HL-60 (cell line): ENCODE results near the gene CPD.

Experiments
- POLR2AphosphoS5 ChIP-seq: IDR thresholded peaks from 2 replicates; pipeline ENCODE4 v1.6.1; 2012; ENCODE audit warnings: low read depth
- TF ChIP-seq, protein P1 (sequence below): IDR thresholded peaks from one replicate; pipeline ENCODE4 v1.5.1; 2011; ENCODE audit warnings: low read length, control low read depth, inconsistent platforms; ENCODE audit not compliant: insufficient read depth
- TF ChIP-seq, protein P2 (sequence below): IDR thresholded peaks from 2 replicates; pipeline ENCODE4 v1.6.1; 2012; ENCODE audit warnings: low read depth; ENCODE audit not compliant: insufficient replicate concordance

DNA sequence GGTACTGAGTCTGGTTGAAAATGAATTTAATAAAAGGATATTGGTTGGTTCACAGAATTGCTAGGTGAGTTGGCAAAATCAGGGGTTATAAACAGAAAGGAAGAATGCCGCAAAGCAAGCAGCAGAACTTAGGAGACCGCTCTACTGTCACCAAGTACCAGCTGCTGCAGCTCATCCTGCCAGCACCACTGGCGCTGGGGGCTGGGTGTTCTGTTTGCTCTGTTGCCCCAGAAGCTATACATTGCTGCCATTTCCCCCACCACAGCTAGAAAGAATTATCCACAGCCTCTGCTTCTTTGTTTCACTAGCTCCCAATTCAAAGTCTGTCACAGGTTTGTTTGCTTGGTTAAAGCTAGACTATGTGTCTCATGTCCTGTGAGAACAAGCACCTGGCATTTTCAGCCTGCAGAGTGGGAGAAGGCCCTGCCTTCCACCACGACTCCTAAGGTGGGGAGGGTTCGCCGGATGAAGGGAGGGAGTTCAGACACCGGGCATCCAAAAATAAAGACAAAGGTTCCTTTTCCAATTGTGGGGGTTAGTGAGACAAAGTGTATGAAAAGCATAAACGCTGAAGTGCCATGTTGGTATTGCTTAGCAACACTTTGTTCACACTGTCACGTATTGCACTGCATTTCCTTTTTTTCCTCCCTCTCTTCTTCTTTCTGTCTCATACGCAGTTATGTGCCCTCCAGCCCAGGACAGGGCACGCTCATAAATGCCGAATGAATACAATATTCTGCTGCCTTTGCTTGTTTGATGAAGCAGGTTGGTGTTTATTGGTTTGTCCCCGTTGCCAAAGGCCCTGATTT is 9.6 kb upstream of the CPD start:
- TF ChIP-seq POLR2AphosphoS5: no peak
- TF ChIP-seq, protein P1, sequence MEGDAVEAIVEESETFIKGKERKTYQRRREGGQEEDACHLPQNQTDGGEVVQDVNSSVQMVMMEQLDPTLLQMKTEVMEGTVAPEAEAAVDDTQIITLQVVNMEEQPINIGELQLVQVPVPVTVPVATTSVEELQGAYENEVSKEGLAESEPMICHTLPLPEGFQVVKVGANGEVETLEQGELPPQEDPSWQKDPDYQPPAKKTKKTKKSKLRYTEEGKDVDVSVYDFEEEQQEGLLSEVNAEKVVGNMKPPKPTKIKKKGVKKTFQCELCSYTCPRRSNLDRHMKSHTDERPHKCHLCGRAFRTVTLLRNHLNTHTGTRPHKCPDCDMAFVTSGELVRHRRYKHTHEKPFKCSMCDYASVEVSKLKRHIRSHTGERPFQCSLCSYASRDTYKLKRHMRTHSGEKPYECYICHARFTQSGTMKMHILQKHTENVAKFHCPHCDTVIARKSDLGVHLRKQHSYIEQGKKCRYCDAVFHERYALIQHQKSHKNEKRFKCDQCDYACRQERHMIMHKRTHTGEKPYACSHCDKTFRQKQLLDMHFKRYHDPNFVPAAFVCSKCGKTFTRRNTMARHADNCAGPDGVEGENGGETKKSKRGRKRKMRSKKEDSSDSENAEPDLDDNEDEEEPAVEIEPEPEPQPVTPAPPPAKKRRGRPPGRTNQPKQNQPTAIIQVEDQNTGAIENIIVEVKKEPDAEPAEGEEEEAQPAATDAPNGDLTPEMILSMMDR: no peak
- TF ChIP-seq, protein P2, sequence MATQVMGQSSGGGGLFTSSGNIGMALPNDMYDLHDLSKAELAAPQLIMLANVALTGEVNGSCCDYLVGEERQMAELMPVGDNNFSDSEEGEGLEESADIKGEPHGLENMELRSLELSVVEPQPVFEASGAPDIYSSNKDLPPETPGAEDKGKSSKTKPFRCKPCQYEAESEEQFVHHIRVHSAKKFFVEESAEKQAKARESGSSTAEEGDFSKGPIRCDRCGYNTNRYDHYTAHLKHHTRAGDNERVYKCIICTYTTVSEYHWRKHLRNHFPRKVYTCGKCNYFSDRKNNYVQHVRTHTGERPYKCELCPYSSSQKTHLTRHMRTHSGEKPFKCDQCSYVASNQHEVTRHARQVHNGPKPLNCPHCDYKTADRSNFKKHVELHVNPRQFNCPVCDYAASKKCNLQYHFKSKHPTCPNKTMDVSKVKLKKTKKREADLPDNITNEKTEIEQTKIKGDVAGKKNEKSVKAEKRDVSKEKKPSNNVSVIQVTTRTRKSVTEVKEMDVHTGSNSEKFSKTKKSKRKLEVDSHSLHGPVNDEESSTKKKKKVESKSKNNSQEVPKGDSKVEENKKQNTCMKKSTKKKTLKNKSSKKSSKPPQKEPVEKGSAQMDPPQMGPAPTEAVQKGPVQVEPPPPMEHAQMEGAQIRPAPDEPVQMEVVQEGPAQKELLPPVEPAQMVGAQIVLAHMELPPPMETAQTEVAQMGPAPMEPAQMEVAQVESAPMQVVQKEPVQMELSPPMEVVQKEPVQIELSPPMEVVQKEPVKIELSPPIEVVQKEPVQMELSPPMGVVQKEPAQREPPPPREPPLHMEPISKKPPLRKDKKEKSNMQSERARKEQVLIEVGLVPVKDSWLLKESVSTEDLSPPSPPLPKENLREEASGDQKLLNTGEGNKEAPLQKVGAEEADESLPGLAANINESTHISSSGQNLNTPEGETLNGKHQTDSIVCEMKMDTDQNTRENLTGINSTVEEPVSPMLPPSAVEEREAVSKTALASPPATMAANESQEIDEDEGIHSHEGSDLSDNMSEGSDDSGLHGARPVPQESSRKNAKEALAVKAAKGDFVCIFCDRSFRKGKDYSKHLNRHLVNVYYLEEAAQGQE: no peak
